Measurements from ENCODE around the gene C1orf21. TPM values are rescaled to one million over a fixed set of nuclear protein-coding genes. Genes with fewer than 3 reads are reported as not detected.
A peak's percentile ranks its signal among the peaks of the same experiment; 100 is the strongest.

Gene C1orf21
- polyA plus RNA-seq, 4 donors = 31.1 to 57.0 (median 42.3) TPM

DNA sequence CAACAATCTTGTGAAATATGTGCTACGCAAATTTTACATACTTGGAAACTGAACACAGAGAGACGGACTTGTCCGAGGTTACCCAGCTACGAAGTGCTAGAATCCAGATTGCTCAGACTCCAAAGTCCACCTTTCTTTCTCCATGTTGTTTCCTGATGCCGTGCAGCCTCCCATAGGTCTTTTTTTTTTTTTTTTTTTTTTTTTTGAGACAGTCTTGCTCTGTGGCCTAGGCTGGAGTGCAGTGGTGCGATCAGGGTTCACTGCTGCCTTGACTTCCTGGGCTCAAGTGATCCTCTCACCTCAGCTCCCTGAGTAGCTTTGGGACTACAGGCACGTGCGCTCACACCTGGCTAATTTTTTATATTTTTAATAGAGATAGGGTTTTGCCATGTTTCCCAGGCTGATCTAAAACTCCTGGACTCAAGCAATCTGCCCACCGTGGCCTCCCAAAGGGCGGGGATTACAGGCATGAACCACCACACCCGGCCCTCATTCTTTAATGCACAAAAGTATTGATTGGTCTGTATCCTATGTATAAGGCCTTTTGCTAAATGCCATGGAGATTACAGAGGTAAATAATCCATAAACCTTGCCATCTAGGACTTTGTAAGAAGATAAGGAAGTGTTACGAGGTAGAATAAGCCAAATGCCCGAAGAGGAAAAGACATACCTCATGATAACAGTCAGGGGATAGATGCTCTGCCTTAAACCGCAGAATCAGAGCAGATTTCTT, 92.8 kb downstream of the C1orf21 start:
- DNase-seq (ENCODE audit: low read depth in 4 of 4, low spot score in 3 of 4) = no peak

DNA sequence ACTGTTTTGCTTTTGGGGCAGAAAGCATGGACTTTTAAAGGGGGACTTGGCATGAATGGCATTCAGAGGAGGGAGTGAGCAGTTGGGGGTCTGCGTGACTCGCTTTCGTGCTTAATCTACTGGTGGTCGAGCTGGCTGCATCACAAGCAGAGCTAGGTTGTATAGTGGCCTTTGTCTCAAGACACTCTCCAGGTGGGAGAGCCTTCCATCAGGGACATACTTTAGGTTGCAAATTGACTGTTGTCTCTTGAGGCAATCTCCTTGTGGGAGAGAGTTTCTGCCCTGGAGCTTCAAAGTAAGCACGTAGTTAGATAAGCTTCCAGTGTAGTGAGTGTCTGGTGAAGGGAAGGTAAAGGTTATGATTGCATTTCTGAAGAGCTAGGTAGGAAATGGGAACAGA, 93.9 kb downstream of the C1orf21 start:
- no peak for DNase-seq (ENCODE audit: low read depth in 4 of 4, low spot score in 3 of 4)

DNA sequence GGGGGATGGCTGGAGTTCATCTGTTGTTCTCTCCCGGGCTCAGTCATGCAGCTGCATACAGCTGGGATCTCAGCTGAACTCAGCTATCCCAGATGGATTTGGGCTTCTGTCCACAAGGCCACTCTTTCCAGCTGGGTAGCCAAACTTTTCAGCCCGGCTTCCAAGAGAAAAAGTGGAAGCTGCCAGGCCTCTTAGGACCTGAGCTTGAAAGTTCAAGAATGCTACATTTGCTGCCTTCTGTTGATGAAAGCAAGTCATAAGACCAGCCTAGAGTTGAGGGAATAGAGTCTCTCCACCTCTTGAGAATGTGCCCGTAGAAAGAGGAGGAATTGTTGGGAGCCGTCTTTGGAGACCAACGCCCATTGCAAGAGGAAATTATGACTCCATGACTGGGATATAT, 95.3 kb downstream of the C1orf21 start:
- DNase-seq (ENCODE audit: low read depth in 4 of 4, low spot score in 3 of 4) = peak in 1 of 4 donors; percentile 31

DNA sequence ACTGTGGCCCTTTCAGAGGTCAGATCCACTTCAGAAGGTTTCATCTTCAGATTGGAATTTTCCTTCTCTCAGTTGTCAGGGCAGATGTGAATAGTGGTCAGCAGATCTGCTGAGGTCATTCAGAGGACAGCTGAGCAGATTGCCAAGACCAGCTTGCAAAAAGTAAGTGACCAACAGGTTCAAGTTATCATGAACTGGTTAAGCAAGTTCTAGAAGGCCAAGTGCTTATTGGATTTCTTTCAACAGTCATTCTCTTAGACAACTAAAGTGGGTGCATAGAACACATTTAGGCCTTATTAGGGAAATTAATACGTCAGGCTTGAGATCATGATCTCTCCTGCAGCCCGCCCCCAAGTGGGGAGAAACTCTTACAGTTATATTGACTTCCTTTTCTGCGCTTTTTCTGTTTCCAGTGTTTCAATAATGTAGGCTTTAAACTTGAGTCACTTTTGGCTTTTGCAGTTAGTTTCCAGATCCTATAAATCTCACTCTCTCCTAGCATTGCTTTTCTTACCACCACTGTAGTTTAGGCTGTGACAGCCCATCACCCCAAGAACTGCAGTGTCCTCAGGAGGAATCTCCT, 96.4 kb downstream of the C1orf21 start:
- no peak for DNase-seq (ENCODE audit: low read depth in 4 of 4, low spot score in 3 of 4)

DNA sequence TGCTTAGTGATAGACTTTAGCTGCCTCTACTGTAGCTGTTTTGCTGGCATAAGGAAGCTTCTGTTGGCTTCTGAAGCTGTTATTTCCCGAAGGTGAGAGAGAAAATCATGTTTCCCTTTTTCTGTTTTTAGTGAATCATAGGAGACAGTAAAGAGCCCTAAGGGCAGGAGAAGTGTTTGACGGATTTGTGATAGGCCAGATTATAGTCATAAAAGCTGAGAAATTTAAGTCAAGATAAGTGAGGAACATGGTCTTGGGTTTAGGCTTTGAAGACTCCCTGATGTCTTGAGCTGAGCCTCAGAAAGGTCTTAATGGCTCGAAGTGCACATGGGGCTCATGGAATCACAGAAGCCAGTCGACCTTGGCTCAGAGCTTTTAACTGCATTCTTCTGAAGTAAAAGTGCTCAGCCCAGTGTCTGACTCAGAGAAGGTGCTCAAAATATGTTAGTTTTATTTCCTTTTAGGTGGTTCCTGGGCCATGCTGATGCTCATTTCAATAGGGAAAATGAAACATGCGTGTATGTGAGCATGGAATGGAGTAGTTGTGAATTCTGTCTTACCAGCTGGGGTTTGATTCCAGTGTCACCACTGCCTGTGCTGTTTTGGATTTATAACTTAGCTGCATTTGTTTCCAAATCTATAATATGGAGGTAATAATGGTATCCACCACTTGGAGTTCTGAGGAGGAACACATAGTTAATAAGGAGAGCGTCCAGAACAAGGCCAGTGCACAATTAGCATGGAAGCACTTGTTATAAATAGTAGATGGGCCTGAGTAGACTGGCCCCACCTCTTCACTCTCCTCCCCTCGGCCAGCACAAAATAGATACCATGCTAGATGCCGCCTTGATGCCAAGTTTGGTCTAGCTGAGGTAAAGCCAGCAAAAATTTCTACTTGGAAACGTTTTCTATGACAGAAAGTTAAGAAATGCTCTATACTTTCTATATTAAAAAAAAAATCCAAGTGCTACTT, 99.2 kb downstream of the C1orf21 start:
- DNase-seq (ENCODE audit: low read depth in 4 of 4, low spot score in 3 of 4) = no peak

DNA sequence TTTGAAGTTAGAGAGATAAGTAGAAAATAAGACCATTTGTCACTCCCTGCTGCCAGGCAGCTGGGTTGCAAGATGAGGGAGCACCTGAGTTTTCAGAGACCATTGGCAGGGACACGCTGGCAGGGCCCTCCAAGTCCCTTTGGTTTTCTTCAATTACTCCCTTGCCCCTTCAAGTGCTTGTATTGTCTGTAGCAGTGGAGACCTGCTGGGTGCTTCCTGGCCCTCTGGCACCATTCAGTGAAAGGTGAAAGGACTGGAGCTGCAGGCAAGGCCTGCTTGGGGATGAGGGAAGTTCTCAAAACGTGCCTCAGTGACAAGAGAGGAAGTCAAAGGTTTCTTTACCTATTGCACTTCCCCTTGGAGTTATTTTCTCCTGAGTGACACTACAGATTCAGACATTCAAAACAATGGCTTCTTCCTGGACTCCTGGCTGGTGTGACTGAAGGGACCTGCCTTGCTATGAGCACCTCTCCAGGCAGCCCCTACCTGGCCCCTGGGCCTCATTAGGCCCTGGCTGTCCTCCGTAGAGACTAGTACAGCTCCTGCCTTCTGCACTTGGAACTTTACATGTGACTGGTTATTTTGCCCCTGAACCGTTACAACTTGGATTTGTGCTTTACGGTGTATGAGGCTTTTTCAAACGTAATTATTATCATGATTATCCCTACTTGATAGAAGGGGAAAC, 100.1 kb downstream of the C1orf21 start:
- DNase-seq (ENCODE audit: low read depth in 4 of 4, low spot score in 3 of 4) = no peak

DNA sequence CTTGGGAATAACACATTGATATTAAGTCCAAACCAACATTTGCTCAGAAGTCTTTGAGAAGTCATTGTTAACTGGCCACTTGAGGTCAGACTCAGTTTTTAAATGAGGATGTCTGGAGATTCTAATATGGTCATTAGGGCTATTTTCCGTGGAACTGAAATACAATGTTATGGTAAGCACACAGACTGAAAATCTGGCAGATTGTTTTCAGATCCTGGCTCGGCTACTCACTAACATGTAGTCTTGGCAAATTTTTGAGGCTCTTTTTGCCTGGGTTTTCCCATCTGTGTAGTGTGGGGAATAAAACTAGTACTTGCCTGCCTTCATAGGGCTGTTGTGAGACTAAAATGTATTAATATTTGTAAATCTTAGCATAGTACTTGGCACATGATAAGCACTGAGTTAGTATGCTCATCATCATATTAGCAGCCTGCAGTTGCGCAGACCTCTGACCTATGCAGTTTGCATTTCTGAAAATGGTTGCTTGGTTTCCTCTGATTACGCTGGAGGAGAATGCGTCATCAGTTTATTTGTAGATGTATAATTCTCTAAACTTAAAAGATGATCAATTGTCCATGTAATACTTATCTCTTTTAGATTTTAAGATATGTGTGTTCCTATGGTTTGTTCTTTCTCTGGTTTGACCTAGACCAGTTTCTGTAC, 100.8 kb downstream of the C1orf21 start:
- no peak for DNase-seq (ENCODE audit: low read depth in 4 of 4, low spot score in 3 of 4)

DNA sequence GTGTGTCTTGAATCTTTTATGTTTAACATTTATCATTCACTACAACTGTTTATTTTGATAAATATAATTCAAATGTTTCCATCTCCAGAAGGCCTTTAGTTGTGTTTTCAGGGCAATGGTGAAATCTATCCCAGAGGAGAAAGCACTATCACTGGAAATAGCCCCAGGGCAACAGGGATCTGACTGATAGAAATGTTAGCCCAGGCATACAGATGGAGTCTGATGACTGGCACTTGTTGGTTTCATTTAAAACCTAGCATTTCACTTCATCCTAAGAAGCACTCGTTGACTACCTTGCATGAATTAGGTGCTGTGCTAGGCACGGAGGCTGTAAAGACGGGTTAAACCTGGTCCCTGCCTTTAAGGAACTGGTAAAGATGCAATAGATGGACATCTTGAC, 103.1 kb downstream of the C1orf21 start:
- DNase-seq (ENCODE audit: low read depth in 4 of 4, low spot score in 3 of 4) = no peak

DNA sequence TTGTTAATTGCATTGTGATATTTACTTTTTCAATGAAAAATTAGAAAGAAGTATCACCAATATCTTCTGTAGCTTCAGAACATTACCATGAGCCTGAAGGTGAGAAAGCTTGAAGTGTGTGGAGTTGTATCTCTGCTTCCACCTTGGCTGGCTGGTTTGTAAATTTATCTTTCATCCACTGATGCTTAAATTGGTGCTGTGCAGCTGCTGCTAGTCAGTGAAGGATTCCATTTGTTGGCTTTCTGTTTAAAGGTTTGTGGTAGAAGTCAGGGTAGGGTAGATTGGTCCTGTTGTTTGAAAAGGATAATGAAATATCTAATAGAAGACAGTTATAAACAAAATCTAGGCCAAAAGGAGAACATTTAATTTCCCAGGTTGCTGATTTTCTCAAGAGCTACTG, 105.7 kb downstream of the C1orf21 start:
- DNase-seq (ENCODE audit: low read depth in 4 of 4, low spot score in 3 of 4) = no peak

DNA sequence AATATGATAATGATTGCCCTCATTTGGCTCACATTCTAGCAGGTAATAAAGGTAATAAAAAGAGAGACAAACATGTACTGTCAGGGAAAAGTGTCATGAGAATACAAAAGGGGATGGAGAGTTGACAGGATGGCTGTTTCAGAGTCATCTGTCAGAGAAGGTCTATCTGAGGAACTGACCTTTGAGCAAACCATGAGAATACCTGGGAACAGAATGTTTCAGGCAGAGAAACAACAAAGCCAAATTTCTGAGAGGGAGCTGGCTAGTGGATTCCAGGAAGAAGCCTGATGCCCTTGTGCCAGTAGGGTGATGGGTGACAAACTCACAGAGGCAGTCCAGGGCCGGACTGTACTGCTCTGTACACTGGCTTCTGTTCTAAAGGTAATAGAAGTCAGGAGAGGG, 107.2 kb downstream of the C1orf21 start:
- DNase-seq (ENCODE audit: low read depth in 4 of 4, low spot score in 3 of 4) = no peak

DNA sequence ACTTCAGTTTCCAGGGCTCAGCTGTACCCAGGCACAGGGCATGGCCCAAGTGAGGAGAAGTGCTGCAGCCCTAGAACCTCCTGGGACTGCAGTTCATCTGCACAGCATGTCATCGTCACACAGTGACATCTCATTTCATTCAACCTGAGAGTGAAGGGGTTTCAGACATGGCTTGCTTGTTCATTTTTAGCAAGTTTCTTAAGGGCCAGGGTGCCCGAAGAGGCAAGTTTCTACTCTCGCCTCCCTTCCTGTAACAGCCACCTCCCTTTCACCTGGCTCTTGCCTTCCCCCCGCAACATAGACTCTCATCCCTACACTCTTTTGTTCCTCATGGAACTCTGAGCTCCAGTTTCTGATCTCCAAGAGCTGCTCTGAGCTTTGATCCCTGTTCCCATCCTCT, 108.1 kb downstream of the C1orf21 start:
- no peak for DNase-seq (ENCODE audit: low read depth in 4 of 4, low spot score in 3 of 4)

DNA sequence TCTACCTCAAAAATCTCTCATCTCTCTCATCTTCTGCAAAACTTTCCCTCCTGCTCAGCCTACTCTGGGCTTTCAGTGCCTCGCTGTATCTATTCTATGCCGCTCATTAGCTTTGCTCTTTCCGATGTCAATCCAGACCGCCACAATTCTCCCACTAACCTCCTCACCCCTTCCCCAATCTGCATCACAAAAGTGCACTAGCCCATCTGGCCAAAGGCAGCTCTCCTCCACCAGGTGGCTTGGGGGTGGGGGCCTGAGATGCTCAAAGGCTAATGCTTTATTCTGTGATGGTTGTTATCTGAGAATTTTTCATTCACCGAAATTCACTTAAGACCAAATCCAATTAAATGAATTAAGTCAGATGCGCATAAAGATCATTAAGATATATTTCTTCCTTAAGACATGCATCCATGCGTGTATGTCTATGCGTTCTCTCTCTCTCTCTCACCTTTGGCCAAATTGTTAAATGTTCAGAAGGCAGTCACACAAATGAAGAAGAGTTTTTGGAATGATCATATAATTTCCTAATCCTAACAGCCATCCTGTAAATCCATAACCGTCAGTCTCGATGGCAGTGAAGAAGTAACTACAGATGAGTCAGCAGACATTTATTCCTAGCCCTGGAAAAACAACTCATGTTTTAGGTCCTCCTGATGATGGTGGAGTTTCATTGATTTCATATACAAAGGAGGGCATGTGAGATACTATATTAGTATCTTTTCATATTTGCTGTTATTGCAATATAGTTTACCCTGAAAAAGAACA, 111.3 kb downstream of the C1orf21 start:
- DNase-seq (ENCODE audit: low read depth in 4 of 4, low spot score in 3 of 4) = no peak

DNA sequence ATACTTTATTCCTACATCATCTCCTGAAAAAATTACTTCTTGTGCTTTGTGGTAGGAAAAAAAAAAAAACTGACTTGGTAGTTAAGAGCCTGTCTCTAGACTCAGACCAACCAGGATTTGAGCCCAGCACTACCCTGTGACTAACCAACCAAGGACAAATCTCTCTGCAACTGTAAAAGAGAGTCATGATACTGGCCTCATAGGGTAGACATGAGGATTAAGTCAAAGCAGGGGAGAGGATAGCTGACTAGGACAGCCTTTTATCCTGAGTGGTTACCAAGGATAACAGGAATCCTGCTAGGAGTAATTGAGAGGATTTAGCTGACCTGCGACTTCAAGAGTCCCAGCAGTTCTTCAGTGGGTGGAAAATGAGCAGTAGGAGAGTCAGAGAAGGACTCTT, 112.8 kb downstream of the C1orf21 start:
- DNase-seq (ENCODE audit: low read depth in 4 of 4, low spot score in 3 of 4) = no peak

DNA sequence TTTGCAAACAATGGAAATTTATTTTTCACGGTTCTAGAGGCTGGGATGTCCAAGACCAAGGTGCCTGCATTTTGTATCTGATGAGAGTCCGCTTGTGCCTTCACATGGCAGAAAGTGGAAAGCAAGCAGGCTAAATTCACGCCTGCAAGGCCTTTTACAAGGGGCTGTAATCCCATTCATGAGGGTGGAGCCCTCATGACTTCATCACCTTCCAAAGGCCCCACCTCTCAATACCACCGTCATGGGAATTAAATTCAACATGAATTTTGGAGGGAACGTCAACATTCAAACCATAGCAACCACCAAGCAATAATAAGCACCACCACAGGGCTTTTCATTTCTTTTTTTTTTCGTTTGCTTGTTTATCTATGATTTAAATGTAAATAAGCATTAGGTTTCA, 115.3 kb downstream of the C1orf21 start:
- DNase-seq (ENCODE audit: low read depth in 4 of 4, low spot score in 3 of 4) = no peak

DNA sequence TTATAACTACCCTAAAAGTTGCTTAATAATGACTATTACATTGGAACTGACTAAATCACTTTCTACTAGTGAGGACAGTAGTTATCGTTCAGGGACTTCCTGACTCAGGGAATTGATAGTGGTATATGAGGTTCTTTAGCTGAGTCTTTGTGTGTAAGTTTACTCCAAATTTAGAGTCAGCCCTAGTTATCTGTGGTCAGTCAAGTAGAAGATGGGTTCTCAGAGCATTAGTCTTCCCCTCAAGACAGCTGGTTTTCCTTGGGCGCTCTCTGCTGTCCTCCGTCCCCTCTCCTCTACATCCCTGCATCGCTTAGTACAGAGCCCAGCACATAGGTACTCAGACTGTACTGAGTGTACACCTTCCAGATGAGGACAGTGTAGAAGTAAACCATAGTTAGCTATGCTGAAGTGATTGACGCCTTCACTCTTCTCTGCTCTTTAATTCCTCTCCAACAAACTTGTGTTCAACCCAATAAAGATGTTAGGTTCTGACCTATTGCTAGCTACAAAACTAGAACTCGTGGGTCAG, 116.5 kb downstream of the C1orf21 start:
- no peak for DNase-seq (ENCODE audit: low read depth in 4 of 4, low spot score in 3 of 4)

DNA sequence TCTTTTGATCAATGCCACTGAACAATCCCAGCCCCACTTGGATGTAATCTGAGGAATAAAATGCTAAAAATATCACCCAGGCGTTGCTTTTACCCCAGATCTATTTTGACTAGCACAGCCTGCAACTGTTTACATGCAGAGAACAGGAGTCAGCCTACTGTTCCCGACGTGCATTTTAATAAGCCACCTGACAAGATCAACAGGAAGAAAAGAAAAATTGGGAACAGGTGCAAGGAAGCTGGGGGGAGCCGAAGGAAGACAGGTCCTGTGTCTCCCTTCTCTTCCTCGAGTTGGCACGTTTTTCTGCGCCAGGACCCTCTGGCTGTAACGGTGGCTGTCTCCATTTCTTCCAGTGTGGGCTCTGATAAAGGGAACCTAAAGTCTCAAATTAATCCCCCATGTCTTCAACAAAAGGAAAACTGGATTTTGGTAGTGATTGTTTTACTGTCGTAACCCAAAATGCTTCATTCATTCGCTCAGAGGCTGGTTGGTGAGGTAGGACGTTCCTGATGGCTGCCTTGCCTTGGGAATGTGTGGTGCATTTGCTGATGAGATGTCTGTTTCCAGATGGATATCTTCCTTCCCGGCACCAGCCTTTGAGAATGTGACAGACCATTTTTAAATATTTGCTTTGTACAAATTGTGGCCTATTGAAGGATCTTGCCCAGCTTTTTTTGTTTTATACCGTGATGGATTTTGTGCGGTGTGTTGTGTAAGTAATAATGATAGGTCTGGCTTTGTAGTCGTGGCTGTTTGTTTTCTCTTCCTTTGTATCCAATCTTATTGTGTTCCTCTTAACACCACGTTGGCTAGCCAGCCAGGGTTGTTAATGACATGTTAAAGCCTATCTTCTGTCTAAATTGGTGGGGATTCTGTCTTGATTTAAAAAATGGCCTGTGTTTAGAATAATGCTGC, 117.5 kb downstream of the C1orf21 start:
- no peak for DNase-seq (ENCODE audit: low read depth in 4 of 4, low spot score in 3 of 4)

DNA sequence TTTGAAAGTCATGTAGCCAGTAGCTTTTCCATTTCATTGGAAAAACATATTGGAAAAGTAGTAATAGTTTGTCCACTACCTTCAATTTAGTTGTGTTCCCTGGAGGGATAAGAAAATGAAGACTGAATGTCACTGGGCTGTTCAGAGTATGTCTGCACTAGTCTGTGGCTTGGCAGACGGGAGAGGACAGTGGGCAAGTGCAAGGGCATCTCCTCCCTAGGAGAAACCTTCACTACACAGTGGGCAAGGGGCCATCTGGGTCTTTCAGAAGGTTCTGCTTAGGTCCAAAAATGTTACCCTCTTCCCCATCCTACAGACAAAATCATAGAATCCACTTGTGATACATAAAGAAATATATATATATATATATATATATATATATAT, 118.1 kb downstream of the C1orf21 start:
- DNase-seq (ENCODE audit: low read depth in 4 of 4, low spot score in 3 of 4) = no peak

DNA sequence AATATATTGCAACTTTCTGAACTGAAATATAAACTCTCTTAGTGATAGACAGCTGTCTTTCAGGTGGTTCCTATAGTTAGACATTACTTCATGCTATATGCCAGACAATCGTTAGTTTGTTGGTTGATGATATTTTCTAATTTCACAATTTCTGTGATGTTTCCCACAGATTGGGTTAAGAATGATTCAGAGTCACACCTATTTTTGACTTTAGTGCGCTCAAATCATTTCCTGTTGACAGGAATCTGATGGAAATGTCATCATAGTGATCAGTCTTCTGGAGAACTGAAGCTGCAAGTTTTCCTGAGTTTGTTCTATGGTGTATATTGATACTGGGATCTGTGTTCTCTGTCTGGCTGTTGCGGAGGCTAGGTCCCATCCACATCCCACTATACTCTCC, 119.7 kb downstream of the C1orf21 start:
- DNase-seq (ENCODE audit: low read depth in 4 of 4, low spot score in 3 of 4) = no peak
